ENCODE measurements around the gene ELOVL3. TPM values are rescaled to one million over a fixed set of nuclear protein-coding genes. Genes with fewer than 3 reads are reported as not detected.

The ELOVL3 gene
- total RNA-seq, 1 donor from 2014 or later: 0.48 TPM

GRCh38 chr10:102241032-102241443, 14.9 kb downstream of the ELOVL3 start:
- DNase-seq (ENCODE audit: low read depth): no peak
- Histone ChIP-seq H3K27me3 (ENCODE audit: insufficient read depth, low read length) (peaks cover 26% of the 10 kb centered on the region), H3K27ac (ENCODE audit: low read depth, low read length) (no peak overlapping the region), H2AFZ (ENCODE audit: low read depth, low read length) (peak overlapping the region; percentile 81), H3K79me2 (ENCODE audit: insufficient read depth, low read length) (peaks cover 7% of the 10 kb centered on the region), H4K20me1 (ENCODE audit: insufficient read depth, low read length) (peaks cover 5% of the 10 kb centered on the region), H3K4me1 (ENCODE audit: insufficient read depth, low read length) (peaks cover 19% of the 10 kb centered on the region), H3K9ac (ENCODE audit: low read length) (peak overlapping the region; percentile 41), H3K36me3 (ENCODE audit: insufficient read depth, low read length) (no peaks in the 10 kb centered on the region), H3K4me2 (ENCODE audit: low read length) (peak overlapping the region; percentile 94), H3K4me3 (ENCODE audit: insufficient read depth, low read depth, low read length) (peak overlapping the region; percentile 58), H3K9me3 (ENCODE audit: insufficient read depth, low read depth, low read length) (no peaks in the 10 kb centered on the region)
- TF ChIP-seq CTCF (IDR thresholded peaks at IDR 0.05; ENCODE audit: insufficient read depth, low read depth, low read length) (no peak), EZH2 (IDR thresholded peaks at IDR 0.05; ENCODE audit: insufficient read depth, low read length) (peak; percentile 59)
- no peak overlapping the region for H3K27ac Mint-ChIP-seq (ENCODE audit: unreplicated experiment)
- H3K27me3 Mint-ChIP-seq (ENCODE audit: low read depth, unreplicated experiment): peaks cover 42% of the 10 kb centered on the region
- peaks cover 7% of the 10 kb centered on the region for H3K4me1 Mint-ChIP-seq (ENCODE audit: low read depth, unreplicated experiment)
- no peaks in the 10 kb centered on the region for H3K9me3 Mint-ChIP-seq (ENCODE audit: unreplicated experiment)
- no peak for FAIRE-seq
- no peaks in the 10 kb centered on the region for H3K36me3 Mint-ChIP-seq (ENCODE audit: low read depth, unreplicated experiment)
- H3K4me3 Mint-ChIP-seq (ENCODE audit: unreplicated experiment): peak overlapping the region; percentile 85

GRCh38 chr10:102241444-102242117, 15.5 kb downstream of the ELOVL3 start, which contains the start of gene PITX3:
PITX3 (minus strand) TSS chr10:102241512; CDS start chr10:102232080, 9,432 bp downstream.
- H3K36me3 Mint-ChIP-seq (ENCODE audit: low read depth, unreplicated experiment): no peaks in the 10 kb centered on the region
- peak within 1 kb of the TSS; percentile 88 for H3K4me3 Mint-ChIP-seq (ENCODE audit: unreplicated experiment)
- no peak for FAIRE-seq
- no peak within 1 kb of the TSS for H3K27ac ChIP-seq (ENCODE audit: low read depth, low read length)
- H3K27ac Mint-ChIP-seq (ENCODE audit: unreplicated experiment): peak within 1 kb of the TSS; percentile 81
- peak within 1 kb of the TSS; percentile 94 for H3K4me2 ChIP-seq (ENCODE audit: low read length)
- peak within 1 kb of the TSS; percentile 52 for H3K9ac ChIP-seq (ENCODE audit: low read length)
- peaks cover 23% of the 10 kb centered on the region for H3K4me1 ChIP-seq (ENCODE audit: insufficient read depth, low read length)
- H3K4me1 Mint-ChIP-seq (ENCODE audit: low read depth, unreplicated experiment): peaks cover 11% of the 10 kb centered on the region
- H3K4me3 ChIP-seq (ENCODE audit: insufficient read depth, low read depth, low read length): peak within 1 kb of the TSS; percentile 58
- H3K9me3 ChIP-seq (ENCODE audit: insufficient read depth, low read depth, low read length): no peaks in the 10 kb centered on the region
- H3K27me3 ChIP-seq (ENCODE audit: insufficient read depth, low read length): peaks cover 26% of the 10 kb centered on the region
- peaks cover 10% of the 10 kb centered on the region for H4K20me1 ChIP-seq (ENCODE audit: insufficient read depth, low read length)
- H3K79me2 ChIP-seq (ENCODE audit: insufficient read depth, low read length): peaks cover 12% of the 10 kb centered on the region
- H3K9me3 Mint-ChIP-seq (ENCODE audit: unreplicated experiment): no peaks in the 10 kb centered on the region
- DNase-seq (ENCODE audit: low read depth): peak; percentile 70
- H2AFZ ChIP-seq (ENCODE audit: low read depth, low read length): peak within 1 kb of the TSS; percentile 81
- TF ChIP-seq EZH2 (IDR thresholded peaks at IDR 0.05; ENCODE audit: insufficient read depth, low read length) (no peak), CTCF (IDR thresholded peaks at IDR 0.05; ENCODE audit: insufficient read depth, low read depth, low read length) (no peak)
- H3K27me3 Mint-ChIP-seq (ENCODE audit: low read depth, unreplicated experiment): peaks cover 38% of the 10 kb centered on the region
- H3K36me3 ChIP-seq (ENCODE audit: insufficient read depth, low read length): no peaks in the 10 kb centered on the region

- Mint-ChIP-seq H3K36me3 (ENCODE audit: low read depth, unreplicated experiment) (no peaks in the 10 kb centered on the region), H3K27me3 (ENCODE audit: low read depth, unreplicated experiment) (peaks cover 34% of the 10 kb centered on the region), H3K4me1 (ENCODE audit: low read depth, unreplicated experiment) (peaks cover 12% of the 10 kb centered on the region), H3K27ac (ENCODE audit: unreplicated experiment) (peak overlapping the region; percentile 81), H3K9me3 (ENCODE audit: unreplicated experiment) (no peaks in the 10 kb centered on the region), H3K4me3 (ENCODE audit: unreplicated experiment) (peak overlapping the region; percentile 88)
- H3K27ac ChIP-seq (ENCODE audit: low read depth, low read length): no peak overlapping the region
- peak overlapping the region; percentile 94 for H3K4me2 ChIP-seq (ENCODE audit: low read length)
- no peak for DNase-seq (ENCODE audit: low read depth)
- H4K20me1 ChIP-seq (ENCODE audit: insufficient read depth, low read length): peaks cover 16% of the 10 kb centered on the region
- H3K4me3 ChIP-seq (ENCODE audit: insufficient read depth, low read depth, low read length): peak overlapping the region; percentile 58
- peaks cover 17% of the 10 kb centered on the region for H3K79me2 ChIP-seq (ENCODE audit: insufficient read depth, low read length)
- no peak for FAIRE-seq
- no peaks in the 10 kb centered on the region for H3K9me3 ChIP-seq (ENCODE audit: insufficient read depth, low read depth, low read length)
- H3K27me3 ChIP-seq (ENCODE audit: insufficient read depth, low read length): peaks cover 26% of the 10 kb centered on the region
- peak overlapping the region; percentile 52 for H3K9ac ChIP-seq (ENCODE audit: low read length)
- H3K4me1 ChIP-seq (ENCODE audit: insufficient read depth, low read length): peaks cover 28% of the 10 kb centered on the region
- no peaks in the 10 kb centered on the region for H3K36me3 ChIP-seq (ENCODE audit: insufficient read depth, low read length)
- TF ChIP-seq CTCF (IDR thresholded peaks at IDR 0.05; ENCODE audit: insufficient read depth, low read depth, low read length) (no peak), EZH2 (IDR thresholded peaks at IDR 0.05; ENCODE audit: insufficient read depth, low read length) (no peak)
- peak overlapping the region; percentile 81 for H2AFZ ChIP-seq (ENCODE audit: low read depth, low read length)
Measured at GRCh38 chr10:102242118-102242485, 16.0 kb downstream of the ELOVL3 start.

Measured in astrocyte (in vitro differentiated cells and primary cell).